ENCODE results near the gene FHIT. TPM values are rescaled to one million over a fixed set of nuclear protein-coding genes. Genes with fewer than 3 reads are reported as not detected.

Gene FHIT
- total RNA-seq, 2 donors from 2014 or later = 2.9 to 12.2 TPM

DNA sequence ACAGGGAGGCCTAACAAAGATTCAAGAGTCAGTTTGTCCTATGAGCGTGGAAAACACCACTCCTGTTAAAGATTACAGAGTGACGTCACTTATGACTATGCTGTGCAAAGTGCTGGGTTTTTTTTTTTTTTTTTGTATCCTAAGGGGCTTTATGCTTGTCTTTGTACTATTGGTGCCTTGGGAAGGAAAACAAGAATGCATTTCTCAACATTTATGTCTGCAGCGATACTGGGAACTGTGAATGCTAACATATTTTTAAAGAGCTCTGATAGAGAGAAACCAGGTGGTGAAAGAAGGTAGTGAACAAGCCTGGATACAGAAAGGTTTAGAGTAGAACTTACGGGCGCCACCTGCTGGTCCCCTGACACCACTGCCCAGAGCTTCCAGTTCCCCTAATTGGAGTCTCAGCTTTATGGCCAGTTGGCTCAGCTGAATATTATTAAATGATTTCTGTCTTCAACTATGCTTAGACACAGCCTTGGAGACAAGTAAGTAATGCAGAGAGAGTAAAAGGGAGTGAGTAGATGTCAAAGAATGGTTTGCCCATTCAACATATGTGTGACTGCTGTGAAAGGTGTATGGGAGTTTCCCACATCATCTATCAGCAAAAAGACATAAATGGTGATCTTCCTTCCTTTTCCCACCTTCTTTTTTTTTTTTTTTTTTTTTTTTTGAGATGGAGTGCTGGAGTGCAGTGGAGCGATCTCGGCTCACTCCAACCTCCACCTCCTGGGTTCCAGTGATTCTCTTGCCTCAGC, 1393.5 kb downstream of the FHIT start:
- no peak overlapping the region for H3K4me3 Mint-ChIP-seq
- no peaks in the 10 kb centered on the region for H3K27me3 Mint-ChIP-seq
- H3K27ac Mint-ChIP-seq = no peak overlapping the region
- H3K4me1 Mint-ChIP-seq = no peaks in the 10 kb centered on the region
- H3K9me3 Mint-ChIP-seq = peaks cover 5% of the 10 kb centered on the region
- peak; percentile 93 for ATAC-seq (replicated peaks)
- H3K36me3 Mint-ChIP-seq (ENCODE audit: low read depth) = no peaks in the 10 kb centered on the region

DNA sequence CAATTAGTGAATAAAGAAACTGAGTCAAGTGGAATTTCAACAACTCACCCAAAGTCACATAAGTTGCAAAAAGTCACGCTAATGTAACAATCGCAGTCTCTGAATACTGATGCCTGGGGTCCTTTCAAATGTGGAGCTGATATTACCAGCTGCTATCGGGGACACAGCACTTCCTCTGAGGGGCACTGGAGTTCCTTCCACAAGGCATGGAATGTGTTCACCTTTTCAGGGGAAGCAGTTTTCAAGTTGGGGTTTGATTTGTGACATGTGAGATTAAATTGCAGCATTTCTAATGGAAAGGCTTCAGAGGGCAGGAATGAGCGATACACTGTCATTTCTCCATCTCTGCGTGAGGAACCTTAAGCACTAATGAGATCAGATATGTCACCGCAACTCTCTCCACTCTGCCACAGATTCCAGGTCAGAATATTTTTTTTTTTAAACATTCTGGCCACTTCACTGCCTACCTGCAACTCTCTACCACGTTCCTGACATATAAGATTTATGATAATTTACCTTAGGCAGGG, 1394.3 kb downstream of the FHIT start:
- no peak overlapping the region for H3K4me3 Mint-ChIP-seq
- H3K4me1 Mint-ChIP-seq = no peaks in the 10 kb centered on the region
- H3K27ac Mint-ChIP-seq = no peak overlapping the region
- H3K9me3 Mint-ChIP-seq = no peaks in the 10 kb centered on the region
- no peaks in the 10 kb centered on the region for H3K36me3 Mint-ChIP-seq (ENCODE audit: low read depth)
- no peak for ATAC-seq (replicated peaks)
- no peaks in the 10 kb centered on the region for H3K27me3 Mint-ChIP-seq

DNA sequence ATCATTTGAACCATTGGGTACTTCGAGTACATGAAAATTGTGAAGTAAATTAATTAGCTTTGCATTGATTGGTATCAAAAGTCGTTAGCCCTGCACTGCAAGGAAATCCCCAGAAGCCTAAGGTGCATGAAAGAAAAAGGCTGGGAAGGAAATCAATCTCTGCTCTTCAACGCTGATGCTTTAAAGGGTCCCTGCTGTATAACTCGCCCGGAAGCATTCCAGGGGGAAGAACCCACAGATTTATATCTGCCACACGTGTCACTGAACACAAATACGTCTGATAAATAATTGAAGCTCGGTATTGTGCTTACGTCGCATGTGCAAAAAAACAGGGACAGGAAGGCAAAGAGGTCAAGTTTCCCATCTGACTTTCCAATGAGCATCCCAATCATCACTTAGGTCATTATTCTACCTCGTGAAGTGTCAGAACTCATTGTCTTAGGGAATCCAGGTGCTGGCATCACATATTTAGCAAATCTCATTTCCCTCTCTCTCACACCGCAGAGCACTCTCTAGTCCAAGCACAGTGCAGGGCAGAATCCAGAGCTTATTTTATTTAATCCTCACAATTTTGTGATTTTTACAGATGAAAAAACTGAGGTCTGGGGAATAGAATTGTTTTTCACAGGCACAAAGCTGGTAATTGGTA, 1397.1 kb downstream of the FHIT start:
- no peaks in the 10 kb centered on the region for H3K9me3 Mint-ChIP-seq
- H3K4me1 Mint-ChIP-seq = no peaks in the 10 kb centered on the region
- ATAC-seq (replicated peaks) = no peak
- H3K27me3 Mint-ChIP-seq = no peaks in the 10 kb centered on the region
- H3K4me3 Mint-ChIP-seq = no peak overlapping the region
- H3K36me3 Mint-ChIP-seq (ENCODE audit: low read depth) = no peaks in the 10 kb centered on the region
- H3K27ac Mint-ChIP-seq = no peak overlapping the region

DNA sequence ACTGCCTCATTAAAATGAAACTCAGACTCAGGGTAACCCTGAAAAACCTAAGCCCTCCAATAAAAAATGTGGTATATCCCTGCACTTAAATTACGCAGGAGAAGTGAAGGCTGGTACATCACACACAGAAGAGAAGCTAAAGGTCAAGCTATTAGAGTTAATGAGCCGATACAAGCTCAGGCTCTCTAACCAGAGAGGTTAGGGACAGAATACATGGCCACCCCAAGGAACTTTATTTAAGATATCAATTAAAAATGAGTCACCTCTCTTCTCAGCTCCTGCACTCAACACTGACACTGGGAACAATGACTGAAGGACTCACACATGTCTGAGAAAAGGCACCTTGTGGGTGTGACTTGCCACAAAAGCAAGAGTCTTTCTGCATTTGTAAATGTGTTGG, 1400.8 kb downstream of the FHIT start:
- Mint-ChIP-seq H3K9me3 (peaks cover 6% of the 10 kb centered on the region), H3K36me3 (ENCODE audit: low read depth) (no peaks in the 10 kb centered on the region), H3K27ac (no peak overlapping the region), H3K27me3 (no peaks in the 10 kb centered on the region), H3K4me3 (no peak overlapping the region), H3K4me1 (no peaks in the 10 kb centered on the region)
- no peak for ATAC-seq (replicated peaks)

DNA sequence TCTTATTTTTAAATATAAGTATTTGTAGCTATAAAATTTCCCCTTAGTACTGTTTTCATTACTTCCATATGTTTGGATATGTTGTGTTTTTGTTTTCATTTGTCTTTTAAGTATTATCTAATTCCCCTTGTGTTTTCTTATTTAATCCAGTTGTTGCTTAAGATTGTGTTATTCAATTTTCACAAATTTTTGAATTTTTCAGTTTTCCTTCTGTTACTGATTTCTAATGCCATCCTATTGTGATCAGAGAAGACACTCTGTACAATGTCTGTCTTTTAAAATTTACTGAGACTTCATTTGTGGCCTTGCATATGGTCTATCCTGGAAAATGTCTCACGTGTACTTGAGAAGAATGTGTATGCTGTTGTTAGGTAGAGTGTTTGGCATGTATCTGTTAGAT, 1405.9 kb downstream of the FHIT start:
- Mint-ChIP-seq H3K36me3 (ENCODE audit: low read depth) (no peaks in the 10 kb centered on the region), H3K4me3 (no peak overlapping the region), H3K27ac (no peak overlapping the region), H3K27me3 (no peaks in the 10 kb centered on the region), H3K4me1 (no peaks in the 10 kb centered on the region), H3K9me3 (peaks cover 6% of the 10 kb centered on the region)
- no peak for ATAC-seq (replicated peaks)

DNA sequence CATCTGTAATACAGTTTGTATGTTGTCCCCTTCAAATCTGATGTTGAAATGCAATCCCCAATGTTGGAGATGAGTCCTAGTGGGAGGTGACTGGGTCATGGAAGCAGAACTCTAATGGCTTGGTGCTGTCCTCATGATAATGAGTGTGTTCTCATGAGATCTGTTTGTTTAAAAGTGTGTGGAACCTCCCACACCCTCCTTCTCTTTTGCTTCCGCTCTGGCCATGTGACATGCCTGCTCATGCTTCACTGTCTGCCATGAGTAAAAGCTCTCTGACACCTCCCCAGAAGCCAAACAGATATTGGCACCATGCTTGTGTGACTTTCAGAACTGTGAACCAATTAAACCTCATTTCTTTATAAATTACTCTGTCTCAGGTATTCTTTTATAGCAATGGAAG, 1407.4 kb downstream of the FHIT start:
- no peak overlapping the region for H3K4me3 Mint-ChIP-seq
- H3K27me3 Mint-ChIP-seq = no peaks in the 10 kb centered on the region
- H3K4me1 Mint-ChIP-seq = no peaks in the 10 kb centered on the region
- peaks cover 6% of the 10 kb centered on the region for H3K9me3 Mint-ChIP-seq
- no peaks in the 10 kb centered on the region for H3K36me3 Mint-ChIP-seq (ENCODE audit: low read depth)
- ATAC-seq (replicated peaks) = no peak
- H3K27ac Mint-ChIP-seq = no peak overlapping the region

DNA sequence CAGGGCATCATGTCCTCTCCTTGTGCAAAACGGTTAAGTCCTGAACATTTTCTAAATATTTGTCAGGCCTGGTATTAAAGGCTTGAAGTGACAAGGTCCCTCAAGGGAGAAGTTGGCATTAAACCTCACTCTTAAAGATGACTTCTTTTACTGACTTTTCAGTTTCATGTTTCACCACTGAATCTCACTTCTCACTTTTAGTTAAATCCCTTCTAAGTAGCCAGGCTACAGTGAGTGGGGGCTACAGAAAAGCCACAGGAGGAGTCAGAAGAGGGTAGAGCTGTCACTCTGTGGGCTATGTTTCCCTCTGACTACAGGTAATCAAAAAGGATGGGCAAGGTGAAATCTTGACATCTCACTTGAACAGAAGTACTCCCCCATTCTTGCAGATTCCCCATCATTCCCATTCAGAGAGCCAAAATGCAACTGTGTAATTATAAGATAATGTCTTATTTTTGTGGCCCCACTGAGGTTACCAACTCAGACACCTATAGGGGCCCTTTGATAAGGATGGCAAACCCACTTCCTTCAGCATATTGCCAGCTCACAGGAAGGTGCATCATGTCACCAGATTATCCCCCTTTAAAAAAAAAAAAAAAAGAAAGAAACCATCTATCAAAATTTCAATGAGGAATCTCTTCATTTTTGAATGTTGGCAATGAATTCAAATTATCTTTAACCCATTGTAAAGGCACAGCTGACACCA, 1411.3 kb downstream of the FHIT start:
- no peaks in the 10 kb centered on the region for H3K27me3 Mint-ChIP-seq
- no peaks in the 10 kb centered on the region for H3K36me3 Mint-ChIP-seq (ENCODE audit: low read depth)
- peak; percentile 91 for ATAC-seq (replicated peaks)
- no peak overlapping the region for H3K27ac Mint-ChIP-seq
- no peak overlapping the region for H3K4me3 Mint-ChIP-seq
- H3K9me3 Mint-ChIP-seq = no peaks in the 10 kb centered on the region
- no peaks in the 10 kb centered on the region for H3K4me1 Mint-ChIP-seq

DNA sequence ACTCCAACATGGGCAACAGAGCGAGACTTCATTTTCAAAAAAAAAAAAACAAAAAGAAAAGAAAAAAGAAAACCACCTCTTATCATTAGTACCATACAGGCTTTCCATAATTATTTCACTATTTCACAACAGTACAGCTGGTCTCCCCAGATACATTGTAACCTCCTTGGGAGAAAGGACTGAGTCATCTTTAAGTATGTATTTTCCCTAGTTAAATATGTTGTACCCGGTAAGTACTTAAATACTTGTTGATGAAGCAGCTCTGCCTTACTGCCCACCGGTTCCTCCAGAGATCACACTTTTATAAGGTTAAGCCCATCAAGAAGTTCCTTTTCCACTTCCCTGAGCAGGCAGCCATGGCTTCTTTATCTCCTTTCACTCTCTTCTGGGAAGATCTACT, 1412.0 kb downstream of the FHIT start:
- Mint-ChIP-seq H3K9me3 (no peaks in the 10 kb centered on the region), H3K27me3 (no peaks in the 10 kb centered on the region), H3K27ac (no peak overlapping the region), H3K4me3 (no peak overlapping the region), H3K36me3 (ENCODE audit: low read depth) (no peaks in the 10 kb centered on the region), H3K4me1 (no peaks in the 10 kb centered on the region)
- ATAC-seq (replicated peaks) = no peak

DNA sequence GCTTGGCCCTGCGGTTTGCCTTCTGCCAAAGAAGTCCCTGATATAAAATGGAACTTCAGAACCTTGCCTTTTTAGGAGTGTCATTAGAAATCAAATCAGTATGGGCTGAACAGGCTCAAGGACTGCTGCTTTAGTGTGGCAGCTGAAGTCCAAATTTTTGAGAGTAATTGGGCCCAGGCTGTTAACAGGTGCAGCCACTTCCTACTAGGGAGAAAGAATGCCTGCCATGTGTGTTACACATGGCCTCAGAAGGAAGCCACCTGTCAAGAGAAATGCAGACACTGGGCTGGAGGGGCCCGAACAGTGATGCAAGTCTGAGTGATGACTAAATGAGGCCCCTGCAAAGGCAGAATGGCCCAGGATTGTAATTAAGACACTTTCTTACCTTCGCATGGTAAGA, 1414.7 kb downstream of the FHIT start:
- Mint-ChIP-seq H3K4me1 (no peaks in the 10 kb centered on the region), H3K27me3 (no peaks in the 10 kb centered on the region), H3K27ac (no peak overlapping the region), H3K4me3 (no peak overlapping the region), H3K36me3 (ENCODE audit: low read depth) (no peaks in the 10 kb centered on the region), H3K9me3 (peaks cover 3% of the 10 kb centered on the region)
- no peak for ATAC-seq (replicated peaks)

DNA sequence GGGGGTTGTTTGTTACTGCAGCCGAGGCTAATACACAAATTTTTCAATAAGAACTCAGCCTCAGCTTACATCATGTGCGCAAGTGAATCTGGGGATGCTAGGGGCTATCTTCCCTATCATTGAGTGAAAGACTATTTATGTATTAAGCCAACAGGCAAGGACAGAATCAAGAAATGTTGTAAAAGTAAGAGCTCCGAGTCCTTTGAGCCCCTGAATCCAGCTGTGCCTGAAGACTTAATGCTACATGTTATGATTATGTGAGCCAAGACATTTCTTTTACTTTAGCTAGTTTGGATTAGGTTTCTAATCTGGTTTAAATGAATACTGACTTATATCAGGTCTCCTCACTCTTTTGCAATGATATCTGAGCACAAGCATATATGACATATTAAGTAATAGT, 1418.5 kb downstream of the FHIT start:
- no peak for ATAC-seq (replicated peaks)
- Mint-ChIP-seq H3K4me1 (no peaks in the 10 kb centered on the region), H3K4me3 (no peak overlapping the region), H3K27me3 (no peaks in the 10 kb centered on the region), H3K9me3 (peaks cover 3% of the 10 kb centered on the region), H3K36me3 (ENCODE audit: low read depth) (no peaks in the 10 kb centered on the region), H3K27ac (no peak overlapping the region)

DNA sequence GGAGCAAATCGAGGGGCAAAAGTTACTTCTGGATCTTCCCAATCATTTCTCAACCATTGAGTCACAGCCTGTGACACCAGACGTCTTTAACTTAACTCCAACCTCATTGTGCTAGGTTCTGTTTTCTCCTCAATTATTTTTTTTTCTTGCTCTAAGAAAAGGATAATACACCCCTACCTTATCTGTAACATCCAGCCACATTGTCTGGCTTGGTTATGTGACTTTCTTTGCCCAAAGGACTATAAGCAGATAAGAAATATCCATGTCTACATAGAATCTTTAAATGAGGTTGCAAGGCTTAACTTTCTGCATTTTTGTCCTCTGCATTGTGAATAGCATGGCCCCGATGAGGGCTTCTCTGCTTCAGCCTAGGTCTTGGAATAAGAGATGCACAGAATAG, 1419.0 kb downstream of the FHIT start:
- peaks cover 3% of the 10 kb centered on the region for H3K9me3 Mint-ChIP-seq
- H3K36me3 Mint-ChIP-seq (ENCODE audit: low read depth) = no peaks in the 10 kb centered on the region
- H3K4me1 Mint-ChIP-seq = no peaks in the 10 kb centered on the region
- H3K4me3 Mint-ChIP-seq = no peak overlapping the region
- H3K27me3 Mint-ChIP-seq = no peaks in the 10 kb centered on the region
- ATAC-seq (replicated peaks) = no peak
- no peak overlapping the region for H3K27ac Mint-ChIP-seq

DNA sequence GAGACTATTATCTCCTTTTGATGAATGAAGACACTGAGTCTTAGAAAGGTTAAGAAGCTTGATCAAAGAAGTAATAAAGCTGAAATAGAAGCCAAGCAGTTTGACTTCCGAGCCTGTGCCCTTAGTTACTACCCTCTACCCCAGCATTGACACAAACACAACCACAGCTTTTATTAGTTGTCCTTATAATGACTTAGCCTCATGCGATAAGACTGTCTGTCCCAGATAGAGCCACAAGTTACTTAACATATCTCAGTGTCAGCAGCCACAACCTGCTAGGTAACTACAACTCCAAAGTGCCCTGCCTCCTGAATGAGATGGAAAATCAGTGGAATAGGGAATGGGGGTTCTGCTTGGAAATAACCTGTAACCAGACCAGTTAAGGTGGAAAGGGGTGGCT, 1419.9 kb downstream of the FHIT start:
- no peak overlapping the region for H3K27ac Mint-ChIP-seq
- H3K4me1 Mint-ChIP-seq = no peaks in the 10 kb centered on the region
- peaks cover 3% of the 10 kb centered on the region for H3K9me3 Mint-ChIP-seq
- ATAC-seq (replicated peaks) = no peak
- no peak overlapping the region for H3K4me3 Mint-ChIP-seq
- H3K36me3 Mint-ChIP-seq (ENCODE audit: low read depth) = no peaks in the 10 kb centered on the region
- H3K27me3 Mint-ChIP-seq = no peaks in the 10 kb centered on the region

DNA sequence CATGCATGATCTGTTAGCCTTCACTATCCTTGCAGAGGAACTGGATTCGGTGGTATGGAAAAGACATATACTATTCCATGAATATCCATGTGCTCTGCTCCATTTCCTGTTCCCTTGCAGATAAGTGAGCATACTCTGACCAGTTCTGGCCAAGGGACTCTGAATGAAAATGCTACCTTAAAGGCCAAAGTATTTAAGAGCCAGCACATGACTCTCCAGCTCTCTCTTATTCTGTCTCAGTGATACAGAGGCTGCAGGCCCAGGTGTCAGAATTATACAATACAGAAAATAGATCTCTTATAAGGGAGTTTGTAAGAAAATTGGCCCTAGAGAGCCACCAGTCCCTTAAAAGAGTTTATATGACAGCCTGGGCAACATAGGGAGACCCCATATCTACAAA, 1421.7 kb downstream of the FHIT start:
- Mint-ChIP-seq H3K36me3 (ENCODE audit: low read depth) (no peaks in the 10 kb centered on the region), H3K27ac (no peak overlapping the region), H3K4me3 (no peak overlapping the region), H3K4me1 (no peaks in the 10 kb centered on the region), H3K27me3 (no peaks in the 10 kb centered on the region), H3K9me3 (peaks cover 3% of the 10 kb centered on the region)
- ATAC-seq (replicated peaks) = no peak

DNA sequence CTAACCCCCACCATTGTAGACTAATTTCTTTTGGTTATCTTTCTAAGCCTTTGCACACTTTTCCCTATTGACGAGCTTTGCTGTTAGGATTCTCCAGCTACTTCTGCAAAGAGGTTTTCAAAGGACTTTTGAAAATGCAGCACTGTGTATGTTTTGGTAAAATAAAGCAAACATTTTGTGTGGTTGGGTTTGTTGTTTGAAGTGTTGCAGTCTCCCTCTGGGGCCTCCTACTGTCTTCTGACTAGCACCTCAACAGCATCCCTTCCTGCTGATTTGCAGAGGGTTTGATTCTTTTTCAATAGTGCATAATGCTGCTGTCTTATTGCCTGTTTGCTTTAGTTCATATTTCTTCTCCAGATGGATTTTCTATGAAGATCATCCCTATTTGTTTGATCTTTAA, 1426.4 kb downstream of the FHIT start:
- no peaks in the 10 kb centered on the region for H3K36me3 Mint-ChIP-seq (ENCODE audit: low read depth)
- ATAC-seq (replicated peaks) = no peak
- peaks cover 3% of the 10 kb centered on the region for H3K9me3 Mint-ChIP-seq
- H3K27ac Mint-ChIP-seq = no peak overlapping the region
- no peak overlapping the region for H3K4me3 Mint-ChIP-seq
- no peaks in the 10 kb centered on the region for H3K4me1 Mint-ChIP-seq
- H3K27me3 Mint-ChIP-seq = peaks cover 4% of the 10 kb centered on the region

DNA sequence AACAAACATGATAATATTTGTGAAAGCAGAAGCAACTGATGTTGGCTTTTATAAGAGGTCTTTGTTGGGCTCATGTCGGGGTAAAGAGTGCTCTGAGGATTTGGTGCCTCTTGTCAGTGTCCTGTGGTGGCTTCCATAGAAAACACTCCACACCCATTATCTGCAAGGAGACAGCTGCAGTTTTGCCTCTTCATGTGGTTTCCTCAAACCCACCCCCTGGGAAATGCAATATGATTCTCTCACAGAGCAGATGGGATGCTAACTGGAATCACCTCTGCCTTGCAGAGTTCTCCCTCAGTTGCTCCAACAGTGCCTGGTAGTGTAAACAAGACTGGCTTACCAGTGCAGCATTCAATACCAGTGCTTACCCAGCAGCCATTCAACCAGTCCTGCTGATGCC, 1430.0 kb downstream of the FHIT start:
- no peaks in the 10 kb centered on the region for H3K4me1 Mint-ChIP-seq
- no peak for ATAC-seq (replicated peaks)
- H3K27ac Mint-ChIP-seq = no peak overlapping the region
- peaks cover 3% of the 10 kb centered on the region for H3K9me3 Mint-ChIP-seq
- H3K36me3 Mint-ChIP-seq (ENCODE audit: low read depth) = no peaks in the 10 kb centered on the region
- H3K4me3 Mint-ChIP-seq = no peak overlapping the region
- peaks cover 4% of the 10 kb centered on the region for H3K27me3 Mint-ChIP-seq
